ENCODE data around the gene TRAF3IP1. TPM values are rescaled to one million over a fixed set of nuclear protein-coding genes. Genes with fewer than 3 reads are reported as not detected.

TRAF3IP1 gene
- total RNA-seq, 1 donor from 2014 or later: 9.4 TPM

DNA sequence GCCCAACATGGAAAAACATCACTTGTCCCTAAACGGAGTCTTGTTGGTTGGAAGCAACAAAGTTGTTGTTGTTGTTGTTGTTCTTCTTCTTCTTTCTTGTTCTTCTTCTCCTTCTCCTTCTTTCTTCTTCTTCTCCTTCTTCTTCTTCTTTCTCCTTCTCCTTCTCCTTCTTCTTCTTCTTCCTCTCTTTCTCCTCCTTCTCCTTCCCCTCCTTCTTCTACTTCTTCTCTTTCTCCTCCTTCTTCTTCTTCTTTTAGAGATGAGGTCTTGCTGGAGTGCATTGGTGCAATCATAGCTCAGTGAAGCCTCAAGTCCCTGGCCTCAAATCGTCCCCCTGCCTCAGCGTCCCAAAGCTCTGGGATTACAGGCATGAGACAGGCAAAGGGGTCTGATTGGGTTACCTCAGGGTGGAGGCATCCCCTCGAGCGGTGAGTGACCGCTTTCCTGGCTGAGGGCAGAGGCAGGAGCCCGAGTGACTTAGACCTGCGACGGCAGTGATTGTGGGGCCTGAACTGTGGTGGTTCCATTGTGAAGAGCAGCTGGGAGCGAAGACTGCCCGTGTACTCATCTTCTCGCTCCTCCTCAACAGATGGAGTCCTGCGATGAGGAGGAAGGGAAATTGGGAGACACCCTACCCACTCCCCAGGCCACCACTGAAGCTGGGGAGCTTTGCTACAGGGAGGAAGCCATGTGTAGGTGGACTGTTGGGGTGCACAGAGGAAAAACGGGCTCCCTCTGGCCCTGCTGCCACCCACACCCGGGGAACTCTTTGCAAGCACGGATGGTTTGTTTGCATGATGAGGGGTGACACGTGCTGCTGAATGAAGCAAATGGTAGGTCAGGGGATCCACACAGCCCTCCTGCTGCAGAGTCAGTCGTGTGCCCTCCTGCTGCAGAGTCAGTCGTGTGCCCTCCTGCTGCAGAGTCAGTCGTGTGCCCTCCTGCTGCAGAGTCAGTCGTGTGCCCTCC is 24.9 kb upstream of the TRAF3IP1 start:
- TF ChIP-seq, protein P1, sequence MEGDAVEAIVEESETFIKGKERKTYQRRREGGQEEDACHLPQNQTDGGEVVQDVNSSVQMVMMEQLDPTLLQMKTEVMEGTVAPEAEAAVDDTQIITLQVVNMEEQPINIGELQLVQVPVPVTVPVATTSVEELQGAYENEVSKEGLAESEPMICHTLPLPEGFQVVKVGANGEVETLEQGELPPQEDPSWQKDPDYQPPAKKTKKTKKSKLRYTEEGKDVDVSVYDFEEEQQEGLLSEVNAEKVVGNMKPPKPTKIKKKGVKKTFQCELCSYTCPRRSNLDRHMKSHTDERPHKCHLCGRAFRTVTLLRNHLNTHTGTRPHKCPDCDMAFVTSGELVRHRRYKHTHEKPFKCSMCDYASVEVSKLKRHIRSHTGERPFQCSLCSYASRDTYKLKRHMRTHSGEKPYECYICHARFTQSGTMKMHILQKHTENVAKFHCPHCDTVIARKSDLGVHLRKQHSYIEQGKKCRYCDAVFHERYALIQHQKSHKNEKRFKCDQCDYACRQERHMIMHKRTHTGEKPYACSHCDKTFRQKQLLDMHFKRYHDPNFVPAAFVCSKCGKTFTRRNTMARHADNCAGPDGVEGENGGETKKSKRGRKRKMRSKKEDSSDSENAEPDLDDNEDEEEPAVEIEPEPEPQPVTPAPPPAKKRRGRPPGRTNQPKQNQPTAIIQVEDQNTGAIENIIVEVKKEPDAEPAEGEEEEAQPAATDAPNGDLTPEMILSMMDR (IDR thresholded peaks at IDR 0.05; ENCODE audit: insufficient read depth, low read length, poor library complexity, severe bottlenecking): no peak
- Histone ChIP-seq H3K27me3 (ENCODE audit: control insufficient read depth, insufficient read depth, low read length) (peaks cover 21% of the 10 kb centered on the region), H3K36me3 (ENCODE audit: control insufficient read depth, insufficient read depth, low read length) (no peaks in the 10 kb centered on the region), H3K4me3 (ENCODE audit: low read depth, low read length) (no peak overlapping the region)
- no peak for DNase-seq (ENCODE audit: low read depth)

DNA sequence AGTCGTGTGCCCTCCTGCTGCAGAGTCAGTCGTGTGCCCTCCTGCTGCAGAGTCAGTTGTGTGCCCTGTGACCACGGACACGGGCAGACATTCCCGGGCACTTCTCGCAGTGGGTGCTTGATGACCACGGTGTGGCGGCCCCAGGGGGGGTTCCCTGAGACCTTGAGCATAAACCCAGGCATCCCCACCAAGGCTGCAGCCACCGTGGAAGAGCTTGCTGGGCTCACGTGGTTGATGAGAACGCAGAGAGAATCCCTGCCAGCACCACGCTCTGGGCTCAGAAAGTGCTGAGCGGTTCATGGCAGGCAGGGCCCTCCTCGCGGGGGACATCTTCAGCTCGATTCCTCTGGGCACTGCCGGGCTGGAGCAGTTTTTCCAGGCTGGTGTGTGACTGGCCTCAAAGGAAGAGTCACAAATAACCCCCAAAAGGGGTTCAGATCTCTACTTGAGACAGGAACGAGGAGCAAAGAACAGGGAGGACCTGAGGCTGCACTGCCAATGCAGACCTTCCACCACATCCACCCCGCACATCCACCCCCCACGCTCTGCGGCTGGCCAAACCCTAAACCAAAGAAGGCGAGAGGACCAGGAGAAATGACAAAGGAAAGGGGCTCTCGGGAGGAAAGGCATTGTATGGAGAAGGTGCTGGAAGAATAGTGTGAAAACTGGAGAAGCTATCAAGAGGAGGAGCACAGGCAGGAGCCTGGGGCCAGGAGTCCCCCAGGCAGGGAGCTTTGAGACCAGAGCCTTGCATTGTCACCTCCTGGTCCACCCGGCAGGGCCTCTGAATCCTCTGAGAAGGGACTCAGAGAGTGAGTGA is 23.5 kb upstream of the TRAF3IP1 start:
- DNase-seq (ENCODE audit: low read depth): no peak
- Histone ChIP-seq H3K27me3 (ENCODE audit: control insufficient read depth, insufficient read depth, low read length) (peaks cover 21% of the 10 kb centered on the region), H3K4me3 (ENCODE audit: low read depth, low read length) (no peak overlapping the region), H3K36me3 (ENCODE audit: control insufficient read depth, insufficient read depth, low read length) (no peaks in the 10 kb centered on the region)
- TF ChIP-seq, protein P1 (IDR thresholded peaks at IDR 0.05; ENCODE audit: insufficient read depth, low read length, poor library complexity, severe bottlenecking): no peak

DNA sequence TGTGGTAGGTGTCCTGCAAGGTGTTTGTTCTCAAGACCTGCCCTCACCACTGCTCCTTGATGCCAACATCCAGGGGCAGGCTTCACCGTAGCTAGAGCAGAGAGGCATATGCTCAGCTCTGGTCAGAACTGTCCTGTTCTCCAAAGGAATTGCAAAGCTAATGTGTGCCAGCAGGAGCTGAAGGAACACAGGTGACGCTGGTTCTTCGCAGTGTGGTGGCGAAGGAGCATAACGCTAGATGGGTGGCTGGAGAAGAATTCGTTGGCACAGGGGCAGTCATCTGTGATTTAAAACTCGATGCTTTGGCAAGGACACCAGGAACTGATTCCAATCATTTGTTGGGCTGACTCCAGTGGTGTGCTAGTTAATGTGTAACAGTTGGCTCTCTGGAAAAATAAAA is 20.5 kb upstream of the TRAF3IP1 start:
- TF ChIP-seq, protein P1 (IDR thresholded peaks at IDR 0.05; ENCODE audit: insufficient read depth, low read length, poor library complexity, severe bottlenecking): no peak
- DNase-seq (ENCODE audit: low read depth): no peak
- Histone ChIP-seq H3K27me3 (ENCODE audit: control insufficient read depth, insufficient read depth, low read length) (peaks cover 17% of the 10 kb centered on the region), H3K36me3 (ENCODE audit: control insufficient read depth, insufficient read depth, low read length) (no peaks in the 10 kb centered on the region), H3K4me3 (ENCODE audit: low read depth, low read length) (no peak overlapping the region)

GRCh38 chr2:238302087-238302486 is 18.2 kb upstream of the TRAF3IP1 start:
- TF ChIP-seq, protein P1 (IDR thresholded peaks at IDR 0.05; ENCODE audit: insufficient read depth, low read length, poor library complexity, severe bottlenecking): no peak
- peaks cover 7% of the 10 kb centered on the region for H3K27me3 ChIP-seq (ENCODE audit: control insufficient read depth, insufficient read depth, low read length)
- no peak for DNase-seq (ENCODE audit: low read depth)
- H3K4me3 ChIP-seq (ENCODE audit: low read depth, low read length): no peak overlapping the region
- no peaks in the 10 kb centered on the region for H3K36me3 ChIP-seq (ENCODE audit: control insufficient read depth, insufficient read depth, low read length)

GRCh38 chr2:238302751-238303150 is 17.6 kb upstream of the TRAF3IP1 start:
- DNase-seq (ENCODE audit: low read depth): no peak
- no peaks in the 10 kb centered on the region for H3K36me3 ChIP-seq (ENCODE audit: control insufficient read depth, insufficient read depth, low read length)
- peaks cover 2% of the 10 kb centered on the region for H3K27me3 ChIP-seq (ENCODE audit: control insufficient read depth, insufficient read depth, low read length)
- TF ChIP-seq, protein P1 (IDR thresholded peaks at IDR 0.05; ENCODE audit: insufficient read depth, low read length, poor library complexity, severe bottlenecking): no peak
- H3K4me3 ChIP-seq (ENCODE audit: low read depth, low read length): no peak overlapping the region

Data from kidney epithelial cell (primary cell).